Glutamatergic neuron (in vitro differentiated cells): ENCODE results near the gene FBXL7. TPM values are rescaled to one million over a fixed set of nuclear protein-coding genes. Genes with fewer than 3 reads are reported as not detected.

Experiments used
- DNase-seq: peaks from one replicate; pipeline ENCODE4 v3.0.0; 2022
- H3K27ac Mint-ChIP-seq: one replicate; pipeline ENCODE4 v1.8.0; 2020; ENCODE audit warnings: mild to moderate bottlenecking, mixed read lengths, inconsistent platforms; ENCODE audit not compliant: unreplicated experiment
- H3K27me3 Mint-ChIP-seq: one replicate; pipeline ENCODE4 v1.8.0; 2020; ENCODE audit warnings: mild to moderate bottlenecking, moderate library complexity, mixed read lengths, inconsistent platforms; ENCODE audit not compliant: unreplicated experiment
- H3K36me3 Mint-ChIP-seq: one replicate; pipeline ENCODE4 v1.8.0; 2020; ENCODE audit warnings: mild to moderate bottlenecking, mixed read lengths, inconsistent platforms; ENCODE audit not compliant: unreplicated experiment
- H3K4me1 Mint-ChIP-seq: one replicate; pipeline ENCODE4 v1.8.0; 2020; ENCODE audit warnings: mild to moderate bottlenecking, low read depth, mixed read lengths, inconsistent platforms; ENCODE audit not compliant: unreplicated experiment
- H3K4me3 Mint-ChIP-seq: one replicate; pipeline ENCODE4 v1.8.0; 2020; ENCODE audit warnings: mild to moderate bottlenecking, mixed read lengths, inconsistent platforms; ENCODE audit not compliant: unreplicated experiment
- H3K9me3 Mint-ChIP-seq: one replicate; pipeline ENCODE4 v1.8.0; 2020; ENCODE audit warnings: mild to moderate bottlenecking, moderate library complexity, mixed read lengths, inconsistent platforms; ENCODE audit not compliant: unreplicated experiment
- CTCF ChIP-seq: fragments of 200-600 bp; sonication (generic); IDR thresholded peaks from one replicate; pipeline ENCODE4 v1.5.0; 2021; ENCODE audit not compliant: partially characterized antibody, unreplicated experiment
- total RNA-seq: library from RNA; stranded (reverse); fragmentation: NEBNext Ultra II Directional; extraction: Animal tissue kit (Norgen Biotek cat#: 25700); gene quantifications from one replicate; pipeline ENCODE4 v1.2.1, GENCODE V29; 2021; ENCODE audit not compliant: unreplicated experiment

Gene FBXL7
- total RNA-seq, 1 donor from 2014 or later = 25.3 TPM

GRCh38 chr5:15808577-15808976 is 308.6 kb downstream of the FBXL7 start:
- peaks cover 13% of the 10 kb centered on the region for H3K36me3 Mint-ChIP-seq
- H3K4me1 Mint-ChIP-seq = peaks cover 9% of the 10 kb centered on the region
- H3K27me3 Mint-ChIP-seq = peaks cover 2% of the 10 kb centered on the region
- DNase-seq = no peak
- peaks cover 5% of the 10 kb centered on the region for H3K9me3 Mint-ChIP-seq
- H3K4me3 Mint-ChIP-seq = no peak overlapping the region
- no peak overlapping the region for H3K27ac Mint-ChIP-seq
- TF ChIP-seq CTCF = no peak

- no peak for TF ChIP-seq CTCF
- no peak overlapping the region for H3K4me3 Mint-ChIP-seq
- peaks cover 7% of the 10 kb centered on the region for H3K4me1 Mint-ChIP-seq
- H3K36me3 Mint-ChIP-seq = peaks cover 5% of the 10 kb centered on the region
- H3K27ac Mint-ChIP-seq = no peak overlapping the region
- no peaks in the 10 kb centered on the region for H3K9me3 Mint-ChIP-seq
- DNase-seq = no peak
- H3K27me3 Mint-ChIP-seq = no peaks in the 10 kb centered on the region
Measured at GRCh38 chr5:15819617-15820016, 319.6 kb downstream of the FBXL7 start.

GRCh38 chr5:15821506-15821905 is 321.5 kb downstream of the FBXL7 start:
- DNase-seq = no peak
- Mint-ChIP-seq H3K4me1 (peaks cover 7% of the 10 kb centered on the region), H3K27me3 (no peaks in the 10 kb centered on the region), H3K36me3 (peaks cover 5% of the 10 kb centered on the region), H3K9me3 (no peaks in the 10 kb centered on the region), H3K27ac (no peak overlapping the region), H3K4me3 (no peak overlapping the region)
- TF ChIP-seq CTCF = no peak

GRCh38 chr5:15823398-15823797 is 323.4 kb downstream of the FBXL7 start:
- Mint-ChIP-seq H3K27ac (no peak overlapping the region), H3K36me3 (no peaks in the 10 kb centered on the region), H3K4me1 (peaks cover 7% of the 10 kb centered on the region), H3K27me3 (no peaks in the 10 kb centered on the region), H3K4me3 (no peak overlapping the region), H3K9me3 (no peaks in the 10 kb centered on the region)
- no peak for TF ChIP-seq CTCF
- DNase-seq = no peak

- Mint-ChIP-seq H3K4me1 (no peaks in the 10 kb centered on the region), H3K9me3 (no peaks in the 10 kb centered on the region), H3K27ac (no peak overlapping the region), H3K36me3 (no peaks in the 10 kb centered on the region), H3K4me3 (no peak overlapping the region), H3K27me3 (no peaks in the 10 kb centered on the region)
- TF ChIP-seq CTCF = no peak
- no peak for DNase-seq
Measured at GRCh38 chr5:15827741-15828140, 327.8 kb downstream of the FBXL7 start.
